Adrenal gland (tissue), 12 donors: Measurements from ENCODE around the gene DENND5B. TPM values are rescaled to one million over a fixed set of nuclear protein-coding genes. Genes with fewer than 3 reads are reported as not detected.

ENCODE experiments used
- DNase-seq, 7 donors: peaks; one replicate each; pipeline ENCODE4 v3.0.0-alpha.2; 2019 to 2020
- H3K27ac ChIP-seq, 5 donors: fragments of 200-600 bp; sonication (generic) in 4 of 5; 1 replicate in 3 of 5; 2 replicates in 2 of 5; pipeline versions ENCODE4 v1.5.1 to v1.8.0; 2016 to 2020; ENCODE audit warnings: mild to moderate bottlenecking in 1 of 5
- H3K27me3 ChIP-seq: fragments of 200-600 bp; 2 replicates; pipeline ENCODE4 v1.8.0; 2021
- H3K36me3 ChIP-seq, 2 donors: fragments of 200-600 bp; replicated peaks in 1 of 2; 1 replicate in 1 of 2; 2 replicates in 1 of 2; pipeline versions ENCODE4 v1.5.1 to v1.8.0; 2018 to 2022
- H3K4me1 ChIP-seq, 2 donors: fragments of 200-600 bp; replicated peaks in 1 of 2; 1 replicate in 1 of 2; 2 replicates in 1 of 2; pipeline versions ENCODE4 v1.5.1 to v1.8.0; 2018 to 2021
- H3K4me3 ChIP-seq, 4 donors: fragments of 200-600 bp; sonication (generic) in 3 of 4; one replicate each; pipeline ENCODE4 v1.5.1; 2016 to 2018
- H3K9me3 ChIP-seq, 3 donors: fragments of 200-600 bp; sonication (generic) in 1 of 3; replicated peaks in 1 of 3; 1 replicate in 2 of 3; 2 replicates in 1 of 3; pipeline versions ENCODE4 v1.5.1 to v1.8.0; 2016 to 2021
- POLR2A ChIP-seq, 2 donors: fragments of 450-650 bp; IDR thresholded peaks; one replicate each; pipeline ENCODE4 v1.6.1; 2017; ENCODE audit warnings: antibody characterized with exemption in 2 of 2, mild to moderate bottlenecking in 2 of 2, moderate library complexity in 1 of 2
- WGBS, 4 donors: extraction: QIAGEN DNeasy Blood & Tissue Kit in 2 of 4; methylation state at CpG; one replicate each; pipeline versions ENCODE4 v1.1.5 to v1.1.7; 2013 to 2017; 5-methylcytosine and 5-hydroxymethylcytosine counted together
- intact Hi-C, 2 donors: fragments of 100-400 bp; cut with DNase I; formaldehyde crosslinking; loops; one replicate each; pipeline versions ENCODE4 v1.14.1 to v1.15.0; 2022 to 2023
- polyA plus RNA-seq, 3 donors: library from polyadenylated mRNA; stranded (reverse); fragments of 200-250 nt in 2 of 3; fragments of 350-450 nt in 1 of 3; fragmentation: Illumina TruSeq in 1 of 3; extraction: RNeasy Lipid Tissue Mini Kit (QIAGEN cat#74804) in 1 of 3; gene quantifications; one replicate each; pipeline ENCODE4 v1.2.3, GENCODE V29; 2013 to 2014
- total RNA-seq, 9 donors: library from RNA; depleted of rRNA in 4 of 9; stranded (reverse); fragments of >200 nt in 4 of 9; fragments of 120-200 nt in 1 of 9; fragmentation: NEBNext Ultra II Directional in 1 of 9; extraction: Animal tissue kit (Norgen Biotek cat#: 25700) in 1 of 9; gene quantifications; one replicate each; pipeline versions ENCODE4 v1.1.0 to v1.2.4, GENCODE V29; 2013 to 2023
- TF ChIP-seq, protein P1 (sequence below), 6 experiments: fragments of 450-650 bp in 4 of 6; fragments of 200-600 bp in 2 of 6; sonication (generic) in 1 of 6; IDR thresholded peaks; 1 replicate in 5 of 6; 2 replicates in 1 of 6; pipeline versions ENCODE4 v1.5.1 to v1.8.0; 2016 to 2021; ENCODE audit warnings: antibody characterized with exemption in 6 of 6, mild to moderate bottlenecking in 2 of 6, moderate library complexity in 1 of 6
- donor health status: healthy with polysubstance abuse.
- donor health status: Bipolar disorder and iron deficiency.
- donor health status: DM: yes; HTN: yes; CAD: no.
- donor health status: DM: no; HTN: no; CAD: no.
- donor health status: DM: no; HTN: no; CAD: no.
- donor health status: DM: yes; HTN: yes; CAD: no.

The DENND5B gene
- total and polyA plus RNA-seq, 12 donors, result 4.2 to 32.5 (median 23.0) TPM

DNA sequence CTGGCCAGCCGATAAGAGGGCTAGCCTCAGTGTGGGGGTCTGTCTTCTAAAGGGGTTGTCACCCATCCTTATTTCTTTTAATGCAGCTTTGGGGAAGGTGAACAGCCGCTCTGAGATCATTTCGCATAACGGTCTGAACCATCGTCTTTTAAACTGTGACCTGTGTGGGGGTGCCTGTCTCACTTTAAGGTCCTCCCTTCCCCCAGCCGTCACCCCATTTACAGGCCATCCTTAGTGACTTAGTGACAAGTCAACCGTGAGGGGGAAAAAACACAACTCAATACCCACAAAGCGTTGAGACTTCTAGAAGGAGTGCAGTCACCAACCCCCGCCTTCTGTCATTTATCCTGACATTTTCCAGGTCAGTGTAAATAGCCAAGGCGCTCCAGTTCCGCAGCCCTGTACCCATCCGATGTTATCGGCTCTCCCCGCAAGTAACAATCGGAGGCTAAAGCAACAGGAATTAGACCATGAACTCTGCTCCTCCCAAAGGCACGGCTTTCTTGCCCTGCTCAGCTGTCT is 505 bp upstream of the DENND5B start:
- WGBS, 4 donors, result 2 to 4% (median 3%) methylated on average over 12 to 16 of the region's 16 CpGs
- Histone ChIP-seq H3K9me3 (no peaks in the 10 kb centered on the region), H3K27me3 (no peaks in the 10 kb centered on the region), H3K27ac (peak overlapping the region; percentile 75 to 99 (median 96)), H3K4me1 (peaks cover 0 to 14% of the 10 kb centered on the region in 2 donors), H3K36me3 (no peaks in the 10 kb centered on the region), H3K4me3 (peak overlapping the region; percentile 32 to 81 (median 72))
- TF ChIP-seq, protein P1, sequence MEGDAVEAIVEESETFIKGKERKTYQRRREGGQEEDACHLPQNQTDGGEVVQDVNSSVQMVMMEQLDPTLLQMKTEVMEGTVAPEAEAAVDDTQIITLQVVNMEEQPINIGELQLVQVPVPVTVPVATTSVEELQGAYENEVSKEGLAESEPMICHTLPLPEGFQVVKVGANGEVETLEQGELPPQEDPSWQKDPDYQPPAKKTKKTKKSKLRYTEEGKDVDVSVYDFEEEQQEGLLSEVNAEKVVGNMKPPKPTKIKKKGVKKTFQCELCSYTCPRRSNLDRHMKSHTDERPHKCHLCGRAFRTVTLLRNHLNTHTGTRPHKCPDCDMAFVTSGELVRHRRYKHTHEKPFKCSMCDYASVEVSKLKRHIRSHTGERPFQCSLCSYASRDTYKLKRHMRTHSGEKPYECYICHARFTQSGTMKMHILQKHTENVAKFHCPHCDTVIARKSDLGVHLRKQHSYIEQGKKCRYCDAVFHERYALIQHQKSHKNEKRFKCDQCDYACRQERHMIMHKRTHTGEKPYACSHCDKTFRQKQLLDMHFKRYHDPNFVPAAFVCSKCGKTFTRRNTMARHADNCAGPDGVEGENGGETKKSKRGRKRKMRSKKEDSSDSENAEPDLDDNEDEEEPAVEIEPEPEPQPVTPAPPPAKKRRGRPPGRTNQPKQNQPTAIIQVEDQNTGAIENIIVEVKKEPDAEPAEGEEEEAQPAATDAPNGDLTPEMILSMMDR (IDR thresholded peaks at IDR 0.05), result no peak
- TF ChIP-seq POLR2A (IDR thresholded peaks at IDR 0.05), result no peak
- intact Hi-C loops, result no loop called here
- DNase-seq, result peak; percentile 36 to 77 (median 51)

DNA sequence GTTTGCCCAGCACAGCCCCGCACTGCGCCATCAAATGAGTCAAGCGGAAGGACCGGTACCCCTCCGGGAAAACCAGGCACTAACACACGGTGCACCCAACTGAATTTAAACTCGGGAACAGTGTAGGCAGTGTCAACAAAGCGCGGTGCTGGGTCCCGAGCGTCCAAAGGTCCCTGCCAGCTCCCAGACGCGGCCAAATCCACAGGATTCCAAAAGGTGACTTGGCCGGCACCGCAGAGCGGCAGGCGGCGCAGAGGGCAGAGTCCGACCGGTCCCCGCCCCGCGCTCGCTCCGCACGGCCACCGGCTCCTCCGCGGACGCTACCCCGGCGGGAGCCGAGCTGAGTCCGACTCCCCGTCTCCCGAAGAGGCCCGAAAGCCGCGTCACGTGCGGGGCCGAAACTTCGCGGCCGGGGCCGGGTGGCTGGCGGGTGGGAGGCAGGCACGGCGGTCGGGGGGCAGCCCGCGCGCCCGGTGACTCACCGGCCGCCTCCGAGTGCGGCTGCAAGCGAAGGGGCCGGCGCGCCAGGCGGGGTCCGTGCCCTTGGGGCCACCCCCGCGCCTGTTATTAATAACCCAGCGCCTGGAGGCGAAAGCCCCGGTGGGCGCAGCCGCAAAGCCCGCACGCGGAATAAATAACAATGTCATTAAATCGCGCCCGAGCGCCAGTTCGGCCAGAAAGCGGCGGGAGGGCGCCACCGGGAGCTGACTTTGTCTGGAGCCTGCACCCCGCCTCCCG is 863 bp downstream of the DENND5B start:
- WGBS, 4 donors, result 0 to 1% (median 0%) methylated on average over 9 to 85 of the region's 85 CpGs
- Histone ChIP-seq H3K36me3 (no peaks in the 10 kb centered on the region), H3K27me3 (no peaks in the 10 kb centered on the region), H3K27ac (peak overlapping the region; percentile 87 to 99 (median 98)), H3K9me3 (no peaks in the 10 kb centered on the region), H3K4me3 (peak overlapping the region; percentile 28 to 97 (median 82)), H3K4me1 (peaks cover 0 to 19% of the 10 kb centered on the region in 2 donors)
- peak; percentile 70 to 87 (median 78) for DNase-seq
- TF ChIP-seq, protein P1 (IDR thresholded peaks at IDR 0.05), result no peak
- peak in 1 of 2 donors; percentile 76 for TF ChIP-seq POLR2A (IDR thresholded peaks at IDR 0.05)
- intact Hi-C loops, result no loop called here

DNA sequence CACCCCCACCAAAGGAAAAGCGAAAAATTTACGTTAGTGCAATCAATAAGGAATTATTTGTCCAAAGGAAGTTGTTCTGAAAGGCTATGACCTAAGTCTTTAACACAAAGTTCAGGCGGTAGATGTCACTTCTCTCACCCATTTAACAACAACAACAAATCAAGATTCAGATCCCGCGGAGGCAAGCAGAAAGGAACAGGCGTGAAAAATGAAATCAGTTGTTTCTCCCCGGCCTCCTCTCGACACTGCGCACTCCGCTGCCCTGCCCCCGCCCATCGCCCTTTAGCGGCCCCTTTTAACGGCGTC is 1.4 kb downstream of the DENND5B start:
- intact Hi-C loops, result no loop called here
- no peak for DNase-seq
- Histone ChIP-seq H3K27me3 (no peaks in the 10 kb centered on the region), H3K4me3 (peak overlapping the region; percentile 28 to 97 (median 82)), H3K36me3 (no peaks in the 10 kb centered on the region), H3K9me3 (no peaks in the 10 kb centered on the region), H3K4me1 (peaks cover 0 to 19% of the 10 kb centered on the region in 2 donors), H3K27ac (peak overlapping the region; percentile 87 to 99 (median 98))
- WGBS, 4 donors, result 0 to 3% (median 1%) methylated on average over 15 of the region's 15 CpGs
- no peak for TF ChIP-seq POLR2A (IDR thresholded peaks at IDR 0.05)
- TF ChIP-seq, protein P1 (IDR thresholded peaks at IDR 0.05), result no peak

DNA sequence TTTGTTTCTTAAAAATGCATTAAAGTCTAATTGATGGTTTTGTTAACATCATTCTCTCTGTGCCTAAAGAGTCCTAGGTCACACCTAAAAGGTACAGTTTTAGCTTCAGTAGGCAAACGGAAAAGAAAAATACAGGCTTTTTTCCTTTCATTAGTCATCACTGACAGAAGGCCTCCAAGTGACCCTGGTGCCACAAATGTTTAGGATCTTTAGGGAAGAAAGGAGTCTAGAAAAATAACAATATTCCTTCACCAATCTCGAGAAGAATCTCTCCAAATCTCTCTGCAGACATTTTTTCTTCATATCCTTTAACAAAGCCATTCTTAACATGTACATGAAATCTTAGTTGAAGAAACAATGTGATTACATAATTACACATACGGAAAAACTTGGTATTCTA is 2.0 kb downstream of the DENND5B start:
- Histone ChIP-seq H3K36me3 (no peaks in the 10 kb centered on the region), H3K4me3 (peak overlapping the region in 1 of 4 donors; percentile 81), H3K9me3 (no peaks in the 10 kb centered on the region), H3K4me1 (peaks cover 0 to 19% of the 10 kb centered on the region in 2 donors), H3K27me3 (no peaks in the 10 kb centered on the region), H3K27ac (peak overlapping the region; percentile 87 to 99 (median 98))
- DNase-seq, result peak in 1 of 7 donors; percentile 13
- intact Hi-C loops, result no loop called here
- TF ChIP-seq, protein P1 (IDR thresholded peaks at IDR 0.05), result no peak
- TF ChIP-seq POLR2A (IDR thresholded peaks at IDR 0.05), result no peak
- WGBS, 4 donors, result 14 to 26% (median 19%) methylated on average over 3 of the region's 3 CpGs
